Glutamatergic neuron (in vitro differentiated cells): ENCODE measurements around the gene DDX42. TPM values are rescaled to one million over a fixed set of nuclear protein-coding genes. Genes with fewer than 3 reads are reported as not detected.

Experiments
- DNase-seq: peaks from one replicate; pipeline ENCODE4 v3.0.0; 2022
- H3K27ac Mint-ChIP-seq: one replicate; pipeline ENCODE4 v1.8.0; 2020; ENCODE audit warnings: mild to moderate bottlenecking, mixed read lengths, inconsistent platforms; ENCODE audit not compliant: unreplicated experiment
- H3K27me3 Mint-ChIP-seq: one replicate; pipeline ENCODE4 v1.8.0; 2020; ENCODE audit warnings: mild to moderate bottlenecking, moderate library complexity, mixed read lengths, inconsistent platforms; ENCODE audit not compliant: unreplicated experiment
- H3K36me3 Mint-ChIP-seq: one replicate; pipeline ENCODE4 v1.8.0; 2020; ENCODE audit warnings: mild to moderate bottlenecking, mixed read lengths, inconsistent platforms; ENCODE audit not compliant: unreplicated experiment
- H3K4me1 Mint-ChIP-seq: one replicate; pipeline ENCODE4 v1.8.0; 2020; ENCODE audit warnings: mild to moderate bottlenecking, low read depth, mixed read lengths, inconsistent platforms; ENCODE audit not compliant: unreplicated experiment
- H3K4me3 Mint-ChIP-seq: one replicate; pipeline ENCODE4 v1.8.0; 2020; ENCODE audit warnings: mild to moderate bottlenecking, mixed read lengths, inconsistent platforms; ENCODE audit not compliant: unreplicated experiment
- H3K9me3 Mint-ChIP-seq: one replicate; pipeline ENCODE4 v1.8.0; 2020; ENCODE audit warnings: mild to moderate bottlenecking, moderate library complexity, mixed read lengths, inconsistent platforms; ENCODE audit not compliant: unreplicated experiment
- total RNA-seq: library from RNA; stranded (reverse); fragmentation: NEBNext Ultra II Directional; extraction: Animal tissue kit (Norgen Biotek cat#: 25700); gene quantifications from one replicate; pipeline ENCODE4 v1.2.1, GENCODE V29; 2021; ENCODE audit not compliant: unreplicated experiment
- TF ChIP-seq, protein P1 (sequence below): fragments of 200-600 bp; sonication (generic); IDR thresholded peaks from one replicate; pipeline ENCODE4 v1.5.0; 2021; ENCODE audit not compliant: partially characterized antibody, unreplicated experiment

Gene DDX42
- total RNA-seq, 1 donor from 2014 or later: 181 TPM

DNA sequence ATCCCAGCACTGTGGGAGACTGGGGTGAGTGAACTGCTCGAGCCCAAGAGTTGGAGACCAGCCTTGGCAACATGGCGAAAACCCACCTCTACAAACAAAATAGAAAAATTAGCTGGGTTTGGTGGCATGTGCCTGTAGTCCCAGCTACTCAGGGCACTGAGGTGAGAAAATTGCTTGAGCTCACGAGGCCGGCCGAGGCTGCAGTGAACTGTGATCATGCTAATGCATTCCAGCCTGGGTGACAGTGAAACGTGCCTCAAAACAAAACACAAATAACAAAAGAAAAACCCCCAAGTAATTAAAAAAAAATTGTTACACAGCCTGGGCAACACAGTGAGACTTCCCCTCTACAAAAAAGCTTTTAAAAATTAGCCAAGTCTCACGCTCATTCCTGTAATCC, 5.5 kb upstream of the DDX42 start:
- H3K27me3 Mint-ChIP-seq: peaks cover 3% of the 10 kb centered on the region
- H3K36me3 Mint-ChIP-seq: peaks cover 4% of the 10 kb centered on the region
- no peak overlapping the region for H3K4me3 Mint-ChIP-seq
- no peak for DNase-seq
- TF ChIP-seq, protein P1, sequence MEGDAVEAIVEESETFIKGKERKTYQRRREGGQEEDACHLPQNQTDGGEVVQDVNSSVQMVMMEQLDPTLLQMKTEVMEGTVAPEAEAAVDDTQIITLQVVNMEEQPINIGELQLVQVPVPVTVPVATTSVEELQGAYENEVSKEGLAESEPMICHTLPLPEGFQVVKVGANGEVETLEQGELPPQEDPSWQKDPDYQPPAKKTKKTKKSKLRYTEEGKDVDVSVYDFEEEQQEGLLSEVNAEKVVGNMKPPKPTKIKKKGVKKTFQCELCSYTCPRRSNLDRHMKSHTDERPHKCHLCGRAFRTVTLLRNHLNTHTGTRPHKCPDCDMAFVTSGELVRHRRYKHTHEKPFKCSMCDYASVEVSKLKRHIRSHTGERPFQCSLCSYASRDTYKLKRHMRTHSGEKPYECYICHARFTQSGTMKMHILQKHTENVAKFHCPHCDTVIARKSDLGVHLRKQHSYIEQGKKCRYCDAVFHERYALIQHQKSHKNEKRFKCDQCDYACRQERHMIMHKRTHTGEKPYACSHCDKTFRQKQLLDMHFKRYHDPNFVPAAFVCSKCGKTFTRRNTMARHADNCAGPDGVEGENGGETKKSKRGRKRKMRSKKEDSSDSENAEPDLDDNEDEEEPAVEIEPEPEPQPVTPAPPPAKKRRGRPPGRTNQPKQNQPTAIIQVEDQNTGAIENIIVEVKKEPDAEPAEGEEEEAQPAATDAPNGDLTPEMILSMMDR: no peak
- no peak overlapping the region for H3K27ac Mint-ChIP-seq
- peaks cover 7% of the 10 kb centered on the region for H3K4me1 Mint-ChIP-seq
- H3K9me3 Mint-ChIP-seq: peaks cover 5% of the 10 kb centered on the region

DNA sequence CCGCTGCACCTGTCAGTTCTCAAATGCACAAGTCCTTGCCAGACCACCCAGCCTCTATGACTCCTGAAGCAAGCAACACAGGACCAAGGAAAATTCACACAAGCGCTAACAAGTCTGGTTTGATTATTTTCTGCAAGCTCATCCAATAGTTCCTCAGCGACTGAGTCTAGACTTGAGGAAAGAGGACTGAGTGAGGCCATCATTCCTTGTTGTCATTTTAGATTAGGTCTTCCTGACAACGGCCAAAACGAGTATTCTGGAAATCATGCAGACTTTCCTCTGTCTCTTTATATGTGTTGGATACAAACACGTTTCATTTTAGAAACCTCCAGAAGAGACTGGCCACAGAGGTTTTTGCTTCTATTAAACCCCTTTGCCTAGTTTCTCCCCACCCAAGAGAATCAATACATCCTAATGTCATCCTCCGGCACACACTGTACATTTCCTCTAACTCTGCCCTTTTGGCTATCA, 1.1 kb upstream of the DDX42 start:
- Mint-ChIP-seq H3K27ac (peak overlapping the region; percentile 81), H3K36me3 (no peaks in the 10 kb centered on the region), H3K4me1 (peaks cover 19% of the 10 kb centered on the region), H3K27me3 (peaks cover 13% of the 10 kb centered on the region), H3K9me3 (peaks cover 10% of the 10 kb centered on the region), H3K4me3 (peak overlapping the region; percentile 98)
- TF ChIP-seq, protein P1: no peak
- no peak for DNase-seq

- TF ChIP-seq, protein P1: no peak
- Mint-ChIP-seq H3K27me3 (peaks cover 13% of the 10 kb centered on the region), H3K4me1 (peaks cover 18% of the 10 kb centered on the region), H3K4me3 (peak within 1 kb of the TSS; percentile 98), H3K9me3 (peaks cover 10% of the 10 kb centered on the region), H3K27ac (peak within 1 kb of the TSS; percentile 99), H3K36me3 (no peaks in the 10 kb centered on the region)
- DNase-seq: peak; percentile 98
These were observed 464 bp upstream of the DDX42 start, which contains the start of gene CCDC47 for GRCh38 chr17:63773272-63774140. Gene CCDC47 (minus strand): TSS chr17:63773597. CDS start chr17:63766175, 7,422 bp downstream.

DNA sequence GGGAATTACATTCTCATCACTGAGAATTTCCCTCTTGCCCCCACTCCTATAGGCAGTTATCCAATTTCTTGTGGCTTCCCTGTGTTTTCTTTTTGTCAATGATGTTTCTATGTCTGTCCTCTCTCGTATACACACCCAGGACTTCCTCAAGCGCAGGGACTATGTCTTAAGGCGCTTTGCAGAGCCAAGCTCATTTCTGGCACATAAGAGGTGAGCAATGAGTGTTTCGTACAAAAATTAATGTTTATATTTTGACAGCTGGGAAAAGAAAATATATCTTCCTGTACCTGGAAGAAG, 947 bp downstream of the DDX42 start:
- H3K27ac Mint-ChIP-seq: peak overlapping the region; percentile 99
- peak overlapping the region; percentile 98 for H3K4me3 Mint-ChIP-seq
- peaks cover 10% of the 10 kb centered on the region for H3K9me3 Mint-ChIP-seq
- no peaks in the 10 kb centered on the region for H3K36me3 Mint-ChIP-seq
- TF ChIP-seq, protein P1: no peak
- H3K27me3 Mint-ChIP-seq: peaks cover 13% of the 10 kb centered on the region
- no peak for DNase-seq
- peaks cover 18% of the 10 kb centered on the region for H3K4me1 Mint-ChIP-seq

DNA sequence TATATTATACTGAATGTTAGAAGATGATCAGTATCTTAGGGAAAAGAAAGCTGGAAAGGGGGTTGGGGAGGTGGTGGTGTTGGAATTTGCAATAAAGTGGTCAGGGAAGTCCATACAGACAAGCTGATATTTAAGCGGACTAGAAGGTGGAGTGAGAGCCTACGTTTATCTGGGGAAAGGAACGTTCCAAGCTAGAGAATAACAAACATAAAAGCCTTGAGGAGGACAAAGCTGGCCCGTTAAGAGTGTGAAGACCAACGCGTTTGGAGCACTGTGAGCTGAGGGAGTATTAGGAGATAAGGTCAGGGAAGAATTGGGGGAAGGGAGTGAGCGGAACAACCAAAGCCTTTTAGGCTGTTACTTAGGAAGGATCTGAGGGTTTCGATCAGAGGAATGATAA, 1.4 kb downstream of the DDX42 start:
- Mint-ChIP-seq H3K36me3 (no peaks in the 10 kb centered on the region), H3K9me3 (peaks cover 10% of the 10 kb centered on the region), H3K4me1 (peaks cover 18% of the 10 kb centered on the region), H3K27me3 (peaks cover 13% of the 10 kb centered on the region), H3K4me3 (peak overlapping the region; percentile 98), H3K27ac (peak overlapping the region; percentile 99)
- no peak for DNase-seq
- TF ChIP-seq, protein P1: no peak
